HG03432 (cell line): ENCODE measurements around the gene MTARC2.
A peak's percentile ranks its signal among the peaks of the same experiment; 100 is the strongest.

Experiments used
- ATAC-seq: cut with Tn5 transposase; IDR thresholded peaks from one replicate; pipeline ENCODE4 v1.9.1; 2021; ENCODE audit warnings: mild to moderate bottlenecking, moderate library complexity; ENCODE audit not compliant: unreplicated experiment

MTARC2 gene

DNA sequence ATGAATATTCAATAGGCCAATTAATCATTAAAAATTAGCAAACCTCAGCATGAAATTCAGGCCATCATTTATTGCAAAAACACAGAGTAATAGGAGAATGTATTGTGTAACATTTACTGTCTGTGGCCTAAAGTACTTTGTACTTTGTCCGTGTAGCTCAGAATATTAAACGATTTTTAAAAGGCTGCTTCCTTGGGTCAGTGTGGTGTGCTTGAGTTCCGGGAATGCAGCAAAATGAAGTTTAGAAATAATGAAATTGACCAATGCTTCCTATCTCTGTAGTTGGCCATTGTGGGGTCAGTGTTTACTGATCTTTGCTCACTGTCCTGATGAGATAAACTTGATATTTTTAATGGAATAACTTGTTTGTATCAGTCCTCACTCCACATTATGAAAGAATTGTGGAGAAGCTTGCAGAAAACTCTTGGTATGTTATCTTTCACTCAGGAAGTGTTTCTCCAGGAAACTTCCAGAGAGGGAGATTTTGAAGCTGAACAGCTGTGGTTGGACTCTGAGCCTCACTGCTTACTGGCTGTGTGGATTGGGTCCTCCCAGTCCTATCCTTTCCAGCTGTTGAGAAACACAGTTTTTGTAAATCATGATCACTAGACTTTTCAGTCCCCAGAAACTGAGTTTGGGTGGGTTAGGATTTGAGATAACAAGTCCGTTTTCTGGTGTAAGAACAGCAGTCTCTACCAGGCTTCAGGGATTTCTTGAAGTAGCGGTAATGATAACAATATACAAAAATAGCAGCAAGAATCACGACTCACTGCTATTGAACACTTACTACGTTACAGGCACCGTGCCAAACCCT, 19.4 kb downstream of the MTARC2 start:
- peak; percentile 29 for ATAC-seq

DNA sequence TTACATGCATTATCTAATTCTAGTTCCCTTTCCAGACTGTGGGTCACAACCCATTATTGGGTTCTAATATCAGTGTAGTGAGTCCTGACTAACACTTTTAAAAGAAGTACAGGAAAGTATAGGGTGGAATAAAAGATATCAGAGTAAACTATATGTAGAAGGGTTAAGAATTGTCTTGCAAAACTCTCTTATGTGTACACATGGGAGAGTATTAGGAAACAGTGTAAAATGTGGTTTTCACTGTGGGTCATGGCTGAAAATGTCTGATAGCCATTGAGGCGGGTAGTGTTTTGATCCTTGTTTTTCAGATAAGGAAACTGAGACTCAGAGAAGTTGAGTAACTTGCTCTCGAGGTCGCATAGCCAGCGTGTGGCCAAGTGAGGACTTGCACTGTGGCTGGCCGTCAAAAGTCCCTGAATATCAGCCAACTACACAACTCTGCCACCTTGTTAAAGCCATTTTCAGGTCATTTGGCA, 20.0 kb downstream of the MTARC2 start:
- peak; percentile 32 for ATAC-seq

DNA sequence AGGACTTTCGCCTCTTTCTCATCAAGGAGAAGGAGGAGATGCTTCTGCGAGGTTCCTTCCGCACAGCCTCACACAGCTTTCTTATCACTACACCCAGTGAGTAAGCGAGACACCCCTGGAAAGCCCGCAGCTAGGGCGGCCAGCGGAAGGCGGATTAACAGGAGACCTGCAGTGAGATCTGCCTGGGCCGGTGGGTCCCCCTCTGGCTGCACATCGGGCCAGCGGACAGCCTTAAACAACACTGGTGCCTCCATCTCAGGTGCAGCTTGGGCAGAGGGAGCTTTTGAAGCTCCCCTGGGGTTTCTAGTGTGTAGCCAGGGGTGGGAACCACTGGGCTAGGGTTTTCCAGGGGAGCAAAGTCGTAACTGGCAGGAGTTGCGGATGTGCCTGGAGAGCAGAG, 21.1 kb downstream of the MTARC2 start:
- no peak for ATAC-seq

DNA sequence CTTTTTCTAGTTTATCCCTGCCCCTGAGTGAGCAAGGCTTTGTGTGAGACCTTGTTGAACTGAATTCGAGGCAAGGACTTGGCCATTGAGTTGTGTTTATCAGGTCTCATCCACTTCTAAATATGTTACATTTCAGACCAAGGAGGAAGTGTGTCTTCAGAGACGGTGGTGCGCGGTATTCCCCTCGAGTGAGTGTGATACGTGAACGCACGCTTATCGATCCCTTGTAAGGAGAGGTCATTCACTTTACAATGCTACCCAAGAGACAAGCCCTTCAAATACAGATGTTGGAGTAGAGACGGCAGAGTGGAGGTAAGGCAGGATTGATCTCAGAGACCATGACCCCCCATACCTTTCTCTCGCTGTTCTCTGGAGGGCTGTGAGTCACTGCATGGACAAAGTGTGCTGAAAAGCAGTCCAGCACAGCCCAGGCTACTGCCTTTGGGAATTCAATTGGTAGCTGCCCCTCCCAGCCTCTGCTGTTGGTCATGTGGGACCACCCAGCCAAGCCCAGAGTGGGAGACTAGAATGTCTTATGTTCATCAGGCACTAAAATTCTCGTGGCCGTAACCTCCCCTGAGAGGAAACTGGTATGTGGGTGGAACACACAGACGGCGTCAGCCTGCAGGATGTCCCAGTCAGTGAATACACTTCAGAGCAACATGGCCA, 22.3 kb downstream of the MTARC2 start:
- peak; percentile 72 for ATAC-seq

DNA sequence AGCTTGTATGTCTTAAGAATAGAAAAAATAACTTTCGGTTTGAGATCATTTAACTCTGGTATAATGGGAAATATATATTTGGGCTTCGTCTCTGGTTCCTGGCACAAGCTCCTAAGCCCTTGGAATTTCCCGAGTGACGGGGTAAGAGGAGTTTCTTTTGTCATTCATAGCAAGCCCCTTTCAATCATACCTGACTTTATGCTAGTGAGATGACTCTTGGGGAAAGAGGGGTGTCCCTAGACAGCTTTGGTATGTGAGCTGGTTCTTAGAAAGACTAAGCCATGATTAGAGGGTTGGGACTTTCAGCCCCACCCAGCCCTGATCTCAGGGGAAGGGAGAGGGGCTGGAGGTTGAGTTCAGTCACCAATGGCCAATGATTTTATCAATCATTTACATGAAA, 24.7 kb downstream of the MTARC2 start:
- ATAC-seq: no peak

DNA sequence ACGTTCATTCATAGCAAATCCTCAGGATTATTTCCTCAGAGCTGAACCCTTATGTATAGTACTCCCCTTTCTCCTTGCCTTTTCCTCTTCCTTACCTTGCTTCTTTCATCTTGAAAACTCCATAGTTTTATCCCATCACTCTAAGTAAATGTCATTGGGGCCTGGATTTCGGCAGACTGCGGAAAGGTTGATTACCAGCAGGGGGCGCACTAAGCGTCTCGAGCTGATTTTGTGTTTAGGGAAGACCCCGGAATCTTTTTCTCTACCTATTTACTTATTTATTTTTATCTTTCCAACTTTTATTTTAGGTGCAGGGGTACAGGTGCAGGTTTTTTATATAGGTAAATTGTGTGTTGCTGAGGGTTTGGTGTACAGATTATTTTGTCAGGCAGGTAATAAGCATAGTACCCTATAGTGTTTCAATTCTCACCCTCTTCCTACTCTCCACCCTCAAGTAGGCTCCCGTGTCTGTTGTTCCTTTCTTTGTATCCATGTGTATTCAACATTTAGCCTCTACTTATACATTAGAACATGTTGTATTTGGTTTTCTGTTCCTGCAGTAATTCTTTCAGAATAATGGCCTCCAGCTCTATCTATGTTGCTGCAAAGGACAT, 27.2 kb downstream of the MTARC2 start:
- ATAC-seq: no peak

DNA sequence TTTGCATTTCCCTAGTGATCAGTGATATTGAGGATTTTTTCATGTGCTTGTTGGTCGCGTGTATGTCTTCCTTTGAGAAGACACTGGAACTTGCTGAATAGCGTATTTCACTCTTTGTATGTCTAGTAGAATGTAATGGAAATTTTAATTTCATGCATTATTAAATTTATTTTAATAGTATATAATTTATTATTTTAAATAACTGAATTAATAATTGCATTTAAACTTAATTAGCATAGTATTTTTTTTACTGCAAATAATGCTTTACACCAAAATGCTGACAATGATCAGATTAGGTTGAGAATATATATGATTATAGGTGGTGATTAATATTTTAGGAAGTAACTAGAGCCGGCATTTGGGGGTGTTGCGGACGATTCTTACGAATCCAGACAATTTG, 28.1 kb downstream of the MTARC2 start:
- no peak for ATAC-seq

DNA sequence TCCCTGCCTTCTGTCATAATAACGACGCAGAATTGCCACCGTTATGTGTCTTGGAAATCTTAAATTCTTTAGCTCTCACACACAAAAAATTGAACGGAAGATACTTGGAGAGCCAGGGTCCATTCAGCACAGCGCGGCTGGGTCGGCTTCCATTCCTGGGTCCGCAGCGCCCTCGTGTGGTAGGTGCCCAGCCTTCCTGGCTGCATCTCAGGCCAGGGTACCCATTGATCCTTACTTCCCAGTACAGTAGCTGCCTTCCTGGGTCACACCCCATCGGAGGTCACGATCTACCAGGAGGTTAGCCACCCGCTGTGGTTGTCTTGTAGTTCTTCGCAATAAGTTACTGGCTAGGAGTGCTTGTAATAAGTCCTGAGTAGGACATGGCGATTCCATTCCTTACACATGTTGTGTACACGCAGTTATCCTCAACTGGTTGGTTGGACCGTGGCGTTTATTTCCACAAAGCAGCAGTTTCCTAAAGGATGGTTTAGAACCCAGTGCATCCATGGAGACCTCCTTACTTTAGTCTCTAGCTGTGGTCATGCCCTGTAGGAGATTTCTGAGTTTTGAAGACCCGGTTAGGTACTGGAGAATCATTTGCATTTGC, 28.7 kb downstream of the MTARC2 start:
- peak; percentile 93 for ATAC-seq

DNA sequence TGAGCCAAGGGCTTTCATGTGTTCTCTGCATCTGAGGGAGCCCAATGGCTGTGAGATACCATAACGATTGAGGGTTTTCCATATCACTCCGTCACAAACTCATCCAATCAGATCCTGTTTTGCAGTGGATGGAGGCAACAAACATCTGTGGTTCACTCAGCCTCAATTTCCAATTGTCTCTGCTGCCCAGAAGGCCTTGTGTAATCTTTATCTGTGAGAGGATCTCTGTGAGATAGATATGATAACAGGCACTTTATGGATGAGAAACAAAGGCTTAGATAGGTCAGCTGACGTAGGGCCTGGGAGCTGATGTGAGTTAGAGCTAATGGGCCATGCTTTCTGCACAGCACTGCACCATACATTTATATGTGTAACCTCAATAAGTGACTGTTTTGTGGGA, 35.3 kb downstream of the MTARC2 start:
- ATAC-seq: no peak

DNA sequence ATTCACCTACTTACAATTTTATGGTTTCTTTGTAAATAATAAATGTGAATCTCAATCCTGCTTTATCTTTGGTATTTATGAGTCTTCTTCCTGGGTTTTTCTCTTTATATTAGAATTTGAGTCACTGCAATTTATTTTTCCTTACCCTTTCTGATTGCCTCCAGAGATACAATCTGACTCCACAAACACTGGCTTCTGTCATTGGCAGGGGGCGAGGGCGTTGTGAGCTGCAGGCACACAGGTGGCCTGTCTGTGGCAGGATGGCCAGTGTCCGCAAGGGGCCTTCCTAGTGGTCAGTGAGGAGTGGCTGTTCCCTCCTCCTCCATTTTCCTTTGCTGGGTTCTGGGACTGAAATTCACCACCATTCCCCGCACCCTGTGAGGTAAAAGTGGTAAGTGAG, 36.6 kb downstream of the MTARC2 start:
- no peak for ATAC-seq

DNA sequence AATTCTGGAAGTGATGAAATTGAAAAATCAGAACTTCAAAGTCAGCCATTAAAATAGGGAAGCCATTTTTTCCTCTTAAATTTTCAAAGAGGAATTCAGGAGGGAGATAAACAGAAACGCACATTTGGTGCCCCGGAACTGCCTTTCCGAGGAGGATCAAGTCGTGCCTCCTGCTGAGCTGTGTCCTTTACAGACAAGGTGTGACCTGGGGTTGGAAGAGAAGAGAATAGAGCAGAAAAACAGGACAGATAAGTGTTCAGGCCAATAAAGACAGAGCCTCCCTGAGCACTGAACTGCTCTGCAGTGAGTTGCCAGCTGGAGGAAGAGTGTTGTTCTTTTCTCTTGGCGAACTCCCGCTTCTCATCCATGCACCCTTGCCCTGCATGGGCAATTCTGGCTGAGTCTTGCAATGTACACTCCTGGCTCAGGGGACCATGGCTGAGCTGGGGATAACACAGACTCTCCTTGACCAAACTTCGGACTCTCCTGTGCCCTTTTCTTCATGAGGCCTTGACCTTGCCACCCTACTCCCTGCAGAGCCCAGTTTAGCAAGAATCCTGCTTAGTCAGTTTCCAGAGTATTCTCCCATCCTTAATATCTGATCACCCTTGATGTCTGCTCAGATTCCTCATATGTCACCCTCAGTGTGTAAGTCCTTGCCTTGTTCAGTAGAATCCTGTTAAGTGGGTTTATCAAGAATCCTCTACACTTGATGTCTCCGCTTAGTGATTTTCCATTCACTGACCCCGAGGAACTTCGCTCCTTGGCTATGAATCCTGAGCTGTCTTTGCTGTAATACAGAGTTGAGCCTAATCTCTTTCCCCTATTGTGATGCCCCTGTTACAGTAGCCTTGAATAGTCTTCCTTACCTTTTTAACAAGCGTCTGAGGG, 37.3 kb downstream of the MTARC2 start:
- no peak for ATAC-seq

DNA sequence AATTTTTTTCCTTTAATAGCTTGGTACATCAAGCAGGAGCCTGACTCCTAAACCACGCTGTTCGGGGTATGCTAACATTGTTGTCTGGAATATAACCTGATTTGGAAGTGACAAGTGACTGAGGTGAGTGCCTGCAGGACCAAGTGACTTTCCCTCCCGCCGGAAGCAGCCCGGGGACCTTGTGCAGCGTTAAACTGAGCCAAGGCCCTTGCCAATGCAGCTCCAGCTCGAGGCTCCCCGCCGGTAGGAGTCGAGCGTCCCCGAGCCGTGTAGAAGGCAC, 37.9 kb downstream of the MTARC2 start:
- ATAC-seq: peak; percentile 16

DNA sequence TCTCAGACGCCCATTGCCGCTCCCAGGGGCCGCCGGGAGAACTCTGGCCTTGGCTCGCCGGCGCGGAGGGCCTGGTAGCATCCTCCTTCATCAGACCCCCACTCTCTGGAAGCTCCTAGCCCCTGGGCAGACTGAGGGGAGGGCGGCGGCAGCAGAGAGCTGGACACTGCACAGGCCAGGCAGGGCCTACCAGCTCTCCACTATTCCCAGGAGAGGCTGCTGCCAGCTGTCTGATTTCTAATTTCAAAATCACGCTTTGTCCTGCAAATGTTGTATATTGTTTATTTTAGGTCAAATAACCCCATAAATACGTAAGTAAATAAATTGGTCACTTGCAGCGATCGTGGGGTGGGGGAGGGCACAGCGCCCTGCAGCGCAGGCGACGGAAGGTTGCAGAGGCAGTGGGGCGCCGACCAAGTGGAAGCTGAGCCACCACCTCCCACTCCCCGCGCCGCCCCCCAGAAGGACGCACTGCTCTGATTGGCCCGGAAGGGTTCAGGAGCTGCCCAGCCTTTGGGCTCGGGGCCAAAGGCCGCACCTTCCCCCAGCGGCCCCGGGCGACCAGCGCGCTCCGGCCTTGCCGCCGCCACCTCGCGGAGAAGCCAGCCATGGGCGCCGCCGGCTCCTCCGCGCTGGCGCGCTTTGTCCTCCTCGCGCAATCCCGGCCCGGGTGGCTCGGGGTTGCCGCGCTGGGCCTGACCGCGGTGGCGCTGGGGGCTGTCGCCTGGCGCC, 38.4 kb downstream of the MTARC2 start, which contains the start of gene MTARC1:
Gene MTARC1 (plus strand): TSS at position 577 of the 732 bp plus-strand sequence. CDS start 32 bp downstream, at position 609.
- ATAC-seq: peak; percentile 83

DNA sequence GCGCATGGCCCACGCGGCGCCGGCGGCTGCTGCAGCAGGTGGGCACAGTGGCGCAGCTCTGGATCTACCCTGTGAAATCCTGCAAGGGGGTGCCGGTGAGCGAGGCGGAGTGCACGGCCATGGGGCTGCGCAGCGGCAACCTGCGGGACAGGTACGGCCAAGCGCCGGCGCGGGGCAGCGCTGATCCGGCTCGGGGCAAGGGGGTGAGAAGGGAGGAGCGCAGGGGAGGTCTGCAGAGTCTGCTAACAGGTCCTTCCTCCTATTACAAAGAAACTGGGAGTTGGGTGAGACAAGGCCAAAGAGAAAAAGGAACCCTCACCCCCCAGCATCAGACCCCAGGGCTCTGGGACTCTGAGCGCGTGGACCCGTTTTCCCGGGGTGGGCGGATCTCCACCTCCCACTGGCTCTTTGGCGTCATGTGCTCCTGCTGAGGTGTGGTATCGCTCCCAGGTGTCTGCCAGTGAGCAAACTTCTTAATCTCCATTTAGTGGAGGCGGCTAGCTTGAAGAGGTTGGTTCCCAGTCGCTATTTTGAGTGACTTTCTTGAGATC, 39.0 kb downstream of the MTARC2 start:
- ATAC-seq: no peak

DNA sequence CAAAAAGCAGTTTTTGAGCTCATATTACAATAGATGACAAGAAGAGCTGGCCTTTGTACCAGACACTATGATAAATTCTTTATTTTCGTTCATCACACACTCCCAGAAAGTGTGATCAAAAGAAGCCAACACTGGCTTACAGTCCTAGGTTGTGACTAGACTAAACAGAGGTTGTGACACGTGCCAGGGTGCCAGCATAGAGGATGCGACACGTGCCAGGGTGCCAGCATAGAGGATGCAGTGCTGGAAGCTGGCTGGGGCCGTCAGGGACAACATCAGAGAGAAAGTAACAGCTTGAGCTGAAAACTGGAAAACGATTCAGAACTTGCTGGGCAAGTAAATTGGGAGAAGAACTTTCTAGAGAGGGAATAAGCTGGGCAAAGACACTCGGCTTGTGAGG, 40.8 kb downstream of the MTARC2 start:
- no peak for ATAC-seq

DNA sequence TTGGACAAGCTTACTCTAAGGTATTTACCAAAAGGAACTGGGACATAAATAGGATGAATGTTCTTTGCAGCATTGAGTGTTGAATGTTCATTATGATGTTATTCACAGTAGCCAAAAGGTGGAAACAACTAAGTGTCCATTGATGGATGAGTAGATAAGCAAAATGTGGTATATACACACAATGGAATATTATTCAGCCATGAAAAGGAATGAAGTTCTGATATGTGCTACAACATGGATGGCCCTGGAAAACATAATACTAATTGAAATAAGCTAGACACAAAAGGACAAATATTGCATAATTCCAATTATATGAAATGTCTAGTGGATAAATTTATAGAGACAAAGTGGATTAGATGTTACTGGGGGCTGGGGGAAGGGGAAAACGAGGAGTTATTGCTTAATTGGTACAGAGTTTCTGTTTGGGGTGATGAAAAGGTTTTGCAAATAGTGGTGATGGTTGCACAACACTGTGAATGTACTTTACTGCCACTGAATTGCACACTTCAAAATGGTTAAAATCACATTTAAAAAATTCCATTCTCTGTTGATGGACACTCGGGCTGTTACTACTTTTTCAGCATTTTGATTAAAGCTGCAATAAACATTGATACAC, 41.5 kb downstream of the MTARC2 start:
- ATAC-seq: no peak

DNA sequence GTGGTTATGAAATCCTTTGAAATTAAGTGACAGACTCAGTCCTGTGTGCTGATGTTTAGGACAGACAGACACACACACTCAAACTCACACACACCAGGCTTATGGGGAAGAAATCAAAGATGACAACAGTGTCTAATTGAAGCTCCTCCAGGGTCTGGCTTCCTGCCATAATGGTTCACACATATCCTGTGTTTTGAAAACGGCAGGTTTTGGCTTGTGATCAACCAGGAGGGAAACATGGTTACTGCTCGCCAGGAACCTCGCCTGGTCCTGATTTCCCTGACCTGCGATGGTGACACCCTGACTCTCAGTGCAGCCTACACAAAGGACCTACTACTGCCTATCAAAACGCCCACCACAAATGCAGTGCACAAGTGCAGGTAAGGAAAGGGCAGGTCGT, 43.2 kb downstream of the MTARC2 start:
- ATAC-seq: no peak

DNA sequence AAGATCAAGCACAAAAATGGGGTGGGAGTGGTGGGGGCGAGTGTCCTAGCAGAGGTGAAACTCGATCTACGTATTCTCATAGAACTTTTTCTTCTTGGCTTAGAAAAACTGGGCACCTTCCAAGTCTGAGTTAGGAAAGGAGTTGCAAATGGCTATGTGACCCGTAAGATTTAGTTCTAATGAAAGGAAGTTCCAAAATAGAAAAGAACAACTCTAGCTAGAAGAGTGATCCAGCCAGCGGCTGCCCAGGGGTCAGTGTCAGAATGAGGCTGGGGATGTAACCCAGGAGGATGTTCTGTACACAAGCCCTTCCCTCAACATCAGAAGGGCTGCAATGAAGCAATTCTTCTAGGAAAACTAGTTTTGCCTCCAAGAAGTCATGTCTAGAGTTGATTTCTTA, 43.8 kb downstream of the MTARC2 start:
- no peak for ATAC-seq

DNA sequence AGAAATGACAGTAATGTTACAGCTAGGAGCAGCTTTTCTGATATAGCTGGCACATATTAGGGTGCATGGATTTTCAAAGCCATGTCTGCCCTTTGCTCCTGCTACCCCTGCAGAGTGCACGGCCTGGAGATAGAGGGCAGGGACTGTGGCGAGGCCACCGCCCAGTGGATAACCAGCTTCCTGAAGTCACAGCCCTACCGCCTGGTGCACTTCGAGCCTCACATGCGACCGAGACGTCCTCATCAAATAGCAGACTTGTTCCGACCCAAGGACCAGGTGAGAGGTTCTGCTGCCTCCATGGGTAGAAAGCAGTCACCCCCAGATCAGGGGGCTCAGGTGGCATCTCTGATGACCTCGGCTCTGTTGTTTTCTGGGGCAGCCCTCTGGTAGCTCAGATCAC, 48.4 kb downstream of the MTARC2 start:
- ATAC-seq: no peak
